ENCODE results near the gene TRAF4. TPM values are rescaled to one million over a fixed set of nuclear protein-coding genes. Genes with fewer than 3 reads are reported as not detected.

TRAF4 gene
- 37.9 and 57.4 TPM in 2 replicates for total RNA-seq

GRCh38 chr17:28743243-28744103 is at the start of gene TRAF4:
Gene TRAF4, plus strand, starts transcription at chr17:28744011. Its CDS starts 102 bp downstream, at chr17:28744113.

DNA sequence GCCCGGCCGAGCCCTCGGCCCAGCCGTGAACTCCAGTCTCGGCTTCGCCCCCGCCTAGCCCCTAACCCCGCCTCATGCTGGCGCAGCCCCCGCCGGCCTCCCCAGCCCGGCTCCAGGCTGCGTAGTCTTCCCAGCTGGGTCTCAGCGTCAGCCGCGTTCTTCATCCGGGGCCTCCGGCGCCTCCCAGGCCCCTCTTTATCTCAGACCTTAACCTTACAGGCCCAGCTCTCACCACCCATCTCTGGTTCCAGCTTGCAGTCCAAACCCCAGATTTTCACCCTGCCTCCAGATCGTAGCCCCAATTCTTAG is 32.1 kb upstream of the TRAF4 start, which contains the start of gene PROCA1:
Gene PROCA1 (minus strand): TSS at position 166 of the 309 bp plus-strand sequence. CDS start 228 bp downstream, outside the sequence.

GRCh38 chr17:28717578-28718332 is 26.1 kb upstream of the TRAF4 start, which contains the start of gene RAB34:
Gene RAB34, minus strand, starts transcription at chr17:28717868. Its CDS starts 602 bp downstream, at chr17:28717266.

DNA sequence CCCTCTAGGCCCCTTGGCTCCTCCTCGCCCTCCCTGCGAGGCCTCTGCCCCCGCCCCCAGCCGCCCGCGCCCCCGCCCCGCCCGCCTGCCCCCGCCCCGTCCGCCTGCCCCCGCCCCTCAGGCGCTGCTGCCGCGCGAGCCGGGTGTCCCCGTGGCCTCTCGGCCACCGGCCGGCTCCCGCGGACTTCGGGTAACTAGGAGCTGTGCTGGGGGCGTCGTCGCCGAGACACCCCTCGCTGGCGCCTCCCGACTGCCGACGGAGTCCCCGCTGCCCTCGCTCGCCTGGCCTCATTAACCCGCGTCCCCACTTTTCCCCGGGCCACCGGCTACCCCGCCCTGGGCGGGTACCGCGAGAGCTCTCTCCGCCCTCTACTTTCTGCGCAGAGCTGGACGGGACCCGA is 17.6 kb upstream of the TRAF4 start, which contains the start of gene TLCD1:
Gene TLCD1 (minus strand): TSS at position 8 of the 401 bp plus-strand sequence. CDS start 136 bp downstream, outside the sequence.

DNA sequence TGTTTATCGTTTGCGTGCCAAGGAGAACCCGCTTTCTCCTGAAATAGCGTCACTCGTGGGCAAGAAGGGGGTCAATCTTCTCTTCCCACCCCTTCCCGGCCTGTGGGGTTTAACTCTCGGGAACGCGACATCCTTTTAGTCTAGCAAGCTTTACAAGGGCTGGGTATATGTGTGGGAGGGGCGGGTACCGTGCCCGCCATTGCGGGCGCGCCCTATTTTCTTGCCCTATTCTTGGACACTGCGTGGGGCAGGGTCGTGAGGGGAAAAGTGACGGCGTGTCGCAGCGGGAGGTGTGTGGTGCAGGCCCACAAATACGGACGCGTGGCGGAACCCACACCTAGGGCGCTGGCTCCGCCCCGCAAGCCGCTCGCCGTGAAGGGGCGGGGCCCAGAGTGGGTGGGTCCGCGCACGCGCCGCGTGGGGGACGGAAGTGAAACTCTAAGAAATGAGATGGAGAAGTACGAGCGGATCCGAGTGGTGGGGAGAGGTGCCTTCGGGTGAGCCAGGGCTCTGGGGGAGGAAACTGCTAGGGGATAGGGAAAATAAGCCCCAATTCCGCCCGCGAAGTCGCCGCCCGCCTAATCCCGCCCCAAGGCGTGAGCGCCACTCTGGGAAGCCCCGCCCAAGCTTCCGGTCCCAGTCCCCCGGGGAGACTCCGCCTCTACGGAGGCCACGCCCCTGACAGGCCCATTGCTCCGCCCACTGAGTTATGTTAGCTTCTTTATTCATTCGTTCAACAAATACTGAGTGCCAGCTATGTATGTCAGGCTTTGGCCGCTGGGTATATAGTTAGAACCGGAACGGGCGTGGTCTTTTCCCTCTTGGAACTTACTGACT is 15.2 kb upstream of the TRAF4 start, which contains the start of gene NEK8:
Gene NEK8 (plus strand): TSS at position 425 of the 837 bp plus-strand sequence. CDS start 26 bp downstream, at position 451.

Other genes with a start within 250 kb of the TRAF4 start
- 0.21 and 0.24 TPM in 2 replicates for gene FOXN1, start 237.7 kb upstream of the TRAF4 start, total RNA-seq
- gene UNC119, start 191.4 kb upstream of the TRAF4 start, total RNA-seq, result 30.6 and 34.5 TPM in 2 replicates
- gene PIGS, start 172.5 kb upstream of the TRAF4 start, total RNA-seq, result 45.2 and 48.4 TPM in 2 replicates
- 78.4 and 88.7 TPM in 2 replicates for gene ALDOC, start 167.1 kb upstream of the TRAF4 start, total RNA-seq
- gene SPAG5, start 145.0 kb upstream of the TRAF4 start, total RNA-seq, result 0.85 and 3.9 TPM in 2 replicates
- 2.7 and 4.7 TPM in 2 replicates for gene RSKR, start 129.8 kb upstream of the TRAF4 start, total RNA-seq
- 101 and 151 TPM in 2 replicates for gene BLTP2, start 98.9 kb upstream of the TRAF4 start, total RNA-seq
- gene SDF2, start 82.1 kb upstream of the TRAF4 start, total RNA-seq, result 51.1 and 56.1 TPM in 2 replicates
- gene SUPT6H, start 81.8 kb upstream of the TRAF4 start, total RNA-seq, result 24.3 and 28.4 TPM in 2 replicates
- 0.24 and 0.64 TPM in 2 replicates for gene PROCA1, start 32.1 kb upstream of the TRAF4 start, total RNA-seq
- gene RAB34, start 26.1 kb upstream of the TRAF4 start, total RNA-seq, result 118 and 133 TPM in 2 replicates
- gene RPL23A, start 24.0 kb upstream of the TRAF4 start, total RNA-seq, result 783 and 1,374 TPM in 2 replicates
- gene TLCD1, start 17.8 kb upstream of the TRAF4 start, total RNA-seq, result 9.4 and 10.6 TPM in 2 replicates
- gene NEK8, start 15.2 kb upstream of the TRAF4 start, total RNA-seq, result 2.6 and 4.1 TPM in 2 replicates
- gene FAM222B, start 98.8 kb downstream of the TRAF4 start, total RNA-seq, result 1.7 and 3.4 TPM in 2 replicates
- gene ERAL1, start 111.0 kb downstream of the TRAF4 start, total RNA-seq, result 35.9 and 39.2 TPM in 2 replicates
- gene FLOT2, start 153.7 kb downstream of the TRAF4 start, total RNA-seq, result 30.1 and 33.0 TPM in 2 replicates
- gene DHRS13, start 159.1 kb downstream of the TRAF4 start, total RNA-seq, result 11.3 and 14.9 TPM in 2 replicates
- gene PHF12, start 207.5 kb downstream of the TRAF4 start, total RNA-seq, result 9.4 and 11.7 TPM in 2 replicates

All from tracheal epithelial cell (primary cell).